Retina (tissue), 1 donor: ENCODE measurements around the gene NT5DC1.
"Not testable (repeated sequence)": the region's sequence is repeated elsewhere in the genome, so short reads cannot be mapped to it uniquely, and the experiment has no call there.

ENCODE experiments used
- DNase-seq: peaks from one replicate; pipeline ENCODE4 v3.0.0-alpha.2; 2016

NT5DC1 gene

DNA sequence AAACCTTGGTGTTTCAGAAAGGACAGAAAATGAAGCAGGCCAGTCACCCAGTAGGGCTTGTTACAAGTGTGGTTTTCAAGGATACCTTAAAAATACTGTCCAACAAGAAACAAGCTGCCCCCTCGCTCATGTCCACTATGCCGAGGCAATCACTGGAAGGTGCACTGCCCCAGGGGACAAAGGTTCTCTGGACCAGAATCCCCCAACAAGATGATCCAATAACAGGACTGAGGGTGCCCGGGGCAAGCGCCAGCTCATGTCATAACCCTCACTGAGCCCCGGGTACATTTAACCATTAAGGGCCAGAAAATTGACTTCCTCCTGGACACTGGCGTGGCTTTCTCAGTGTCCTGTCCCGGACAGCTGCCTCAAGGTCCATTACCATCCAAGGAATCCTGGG lies 6.6 kb upstream of the NT5DC1 start:
- DNase-seq, result no peak

DNA sequence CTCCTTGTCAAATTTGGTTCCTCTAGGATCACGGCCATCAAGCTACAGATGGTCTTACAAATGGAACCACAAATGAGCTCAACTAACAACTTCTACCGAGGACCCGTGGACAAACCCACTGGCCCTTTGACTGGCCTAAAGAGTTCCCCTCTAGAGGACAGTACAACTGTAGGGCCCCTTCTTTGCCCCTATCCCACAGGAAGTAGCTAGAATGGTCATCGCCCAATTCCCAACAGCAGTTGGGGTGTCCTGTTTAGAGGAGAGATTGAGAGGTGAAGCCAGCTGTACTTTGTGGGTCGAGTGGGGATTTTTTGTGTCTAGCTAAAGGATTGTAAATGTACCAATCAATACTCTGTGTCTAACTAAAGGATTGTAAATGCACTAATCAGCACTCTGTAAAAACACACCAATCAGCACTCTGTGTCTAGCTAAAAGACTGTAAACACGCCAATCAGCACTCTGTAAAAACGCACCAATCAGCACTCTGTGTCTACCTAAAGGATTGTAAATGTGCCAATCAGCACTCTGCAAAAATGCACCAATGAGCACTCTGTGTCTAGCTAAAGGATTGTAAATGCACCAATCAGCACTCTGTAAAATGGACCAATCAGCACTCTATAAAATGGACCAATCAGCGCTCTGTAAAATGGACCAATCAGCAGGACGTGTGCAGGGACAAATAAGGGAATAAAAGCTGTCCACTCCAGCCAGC lies 4.4 kb upstream of the NT5DC1 start:
- not testable (repeated sequence) for DNase-seq

DNA sequence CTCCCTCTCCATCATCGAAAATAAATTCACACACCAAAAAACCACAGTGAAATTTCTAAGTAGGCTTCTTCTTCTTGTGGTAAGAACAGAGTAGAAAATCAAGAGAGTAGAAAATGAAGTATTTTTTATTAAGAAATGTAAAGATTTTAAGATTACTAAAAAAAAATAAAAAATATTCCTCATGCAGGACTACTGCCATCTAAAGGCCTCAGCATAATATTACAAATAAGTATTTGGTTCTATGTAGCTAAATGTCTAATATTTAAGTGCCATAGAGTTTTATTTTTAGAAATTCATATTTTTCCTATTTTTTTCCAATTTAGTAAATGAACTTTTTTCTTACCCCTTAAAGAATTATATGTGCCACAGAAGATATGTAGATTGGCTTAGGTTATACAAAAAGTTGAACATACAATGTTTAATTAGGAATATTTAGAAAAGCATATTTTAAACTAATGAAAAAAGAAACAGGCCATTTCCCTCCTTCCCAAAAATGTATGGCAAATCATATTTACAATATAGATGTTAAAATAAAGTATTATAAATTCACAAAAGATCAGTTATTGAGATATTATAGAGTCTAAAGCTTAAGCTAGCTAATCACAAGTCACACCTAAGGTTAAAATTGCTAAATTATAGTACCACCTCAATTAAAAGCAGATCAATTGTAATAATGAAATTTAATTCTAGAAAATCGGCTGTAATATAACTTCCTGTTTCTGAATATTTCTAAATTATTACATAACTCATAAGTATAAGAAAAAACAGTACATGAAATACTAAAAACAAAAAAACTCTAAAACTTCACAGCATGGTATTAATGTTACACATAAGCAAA lies 3.5 kb upstream of the NT5DC1 start:
- DNase-seq, result no peak

- DNase-seq, result no peak
Observed at GRCh38 chr6:116099036-116099435, 1.6 kb upstream of the NT5DC1 start.

DNA sequence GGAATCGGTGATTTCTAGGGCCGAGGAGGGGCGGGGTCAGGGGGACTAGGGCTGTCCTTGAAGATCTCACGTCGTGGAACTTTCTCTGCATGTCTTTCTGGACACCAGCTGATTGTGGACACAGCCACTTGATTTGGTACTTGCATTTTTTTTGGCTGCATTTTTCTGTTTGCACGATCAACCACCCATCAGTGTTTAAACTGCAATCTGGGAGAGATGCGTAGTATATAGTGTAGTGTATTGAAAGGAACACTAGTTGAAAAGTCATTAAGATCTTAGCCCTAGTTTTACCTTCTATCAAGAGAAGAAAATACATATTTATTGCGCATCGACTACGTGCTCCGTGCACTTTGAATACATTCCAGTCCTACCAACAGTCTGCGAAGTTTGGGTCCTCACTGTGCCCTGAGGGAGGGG lies 657 bp downstream of the NT5DC1 start:
- no peak for DNase-seq

- DNase-seq, result no peak
Observed at GRCh38 chr6:116101790-116102189, 1.1 kb downstream of the NT5DC1 start.

- no peak for DNase-seq
Observed at GRCh38 chr6:116102873-116103272, 2.2 kb downstream of the NT5DC1 start.

- DNase-seq, result no peak
Observed at GRCh38 chr6:116104636-116105035, 4.0 kb downstream of the NT5DC1 start.

DNA sequence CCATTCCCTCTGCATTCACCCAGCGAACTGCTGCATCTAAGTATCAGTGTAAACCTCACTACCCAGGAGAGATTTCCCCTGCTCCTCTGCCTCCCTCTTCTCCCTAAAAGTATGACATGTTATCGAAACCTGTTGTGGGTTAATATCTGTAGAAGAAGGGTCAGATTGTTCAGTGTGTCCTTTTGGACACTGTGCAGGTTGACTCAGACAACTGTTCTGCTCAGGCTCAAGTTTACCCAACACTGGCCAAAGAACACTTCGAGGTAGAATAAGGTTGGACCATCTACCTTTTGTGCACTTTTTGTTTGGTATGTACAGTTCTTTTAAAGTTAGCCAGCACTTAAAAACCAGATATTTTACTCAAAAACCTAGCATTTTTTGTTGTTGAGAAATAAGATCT lies 4.6 kb downstream of the NT5DC1 start:
- DNase-seq, result no peak

- no peak for DNase-seq
Observed at GRCh38 chr6:116106146-116106545, 5.5 kb downstream of the NT5DC1 start.

DNA sequence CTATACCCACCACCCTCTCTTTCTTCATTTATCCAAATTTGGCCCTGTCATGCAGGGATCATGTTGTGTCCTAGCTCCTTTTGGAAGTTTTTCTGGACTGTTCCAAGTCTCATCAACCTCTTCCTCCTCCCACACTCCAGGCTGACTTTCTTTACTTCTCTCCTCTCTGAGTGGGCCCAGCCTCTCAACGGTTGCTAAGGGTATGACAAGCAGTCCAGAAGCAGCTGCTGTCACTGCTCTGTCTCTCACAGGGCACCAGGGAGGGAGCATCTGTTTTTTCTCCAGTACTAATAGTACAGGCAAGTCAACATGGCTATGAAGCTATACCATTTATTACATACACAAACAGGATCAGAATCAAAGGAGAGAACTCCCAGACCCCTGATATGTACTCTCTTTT lies 8.2 kb downstream of the NT5DC1 start:
- no peak for DNase-seq

DNA sequence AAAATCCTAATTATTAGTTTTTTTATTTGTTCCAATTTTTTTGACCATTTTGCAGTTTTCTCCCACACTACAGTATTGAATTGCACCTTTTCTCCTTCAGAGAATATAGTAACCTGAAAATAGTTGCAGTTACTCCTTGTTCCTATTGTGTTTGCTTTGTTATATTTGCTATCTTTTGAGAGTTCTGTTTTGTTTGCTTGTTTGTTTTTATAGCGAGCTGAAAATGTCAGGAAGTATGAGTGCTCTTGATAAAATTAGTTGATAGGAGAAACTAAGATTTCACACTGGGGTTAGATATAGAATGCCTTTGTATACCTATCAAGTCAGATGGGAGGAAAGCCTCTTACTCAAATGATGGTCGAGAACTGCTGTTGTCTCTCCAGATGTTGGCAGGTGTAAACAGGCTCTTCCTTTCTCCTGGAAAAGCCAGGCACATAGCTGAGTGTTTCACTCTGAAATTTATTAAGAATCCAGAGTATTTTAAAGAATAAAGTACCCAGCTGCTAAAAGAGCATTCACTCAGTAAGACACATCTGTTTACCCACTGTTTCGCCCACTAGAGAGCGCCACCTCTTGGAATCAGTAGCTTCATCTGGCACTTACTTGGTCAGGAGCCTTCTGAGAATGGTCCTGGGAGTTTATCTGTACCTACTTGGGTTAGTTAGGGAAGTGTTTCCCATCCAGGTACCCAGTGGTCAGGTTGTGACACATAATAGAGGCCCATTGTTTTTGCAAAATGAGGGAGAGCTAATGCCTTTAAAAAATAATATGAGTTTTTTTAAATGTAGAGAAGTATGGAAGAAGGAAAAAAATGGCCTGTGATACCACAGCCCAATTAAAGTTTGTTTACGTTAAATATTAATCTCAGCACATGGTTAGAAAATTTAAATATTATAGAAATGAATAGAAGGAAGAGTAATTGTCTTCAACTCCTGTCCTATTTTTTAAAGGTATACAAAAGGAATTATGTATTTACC lies 11.2 kb downstream of the NT5DC1 start:
- DNase-seq, result no peak

GRCh38 chr6:116113386-116113785 lies 12.7 kb downstream of the NT5DC1 start:
- no peak for DNase-seq

- DNase-seq, result no peak
Observed at GRCh38 chr6:116115781-116116180, 15.1 kb downstream of the NT5DC1 start.

DNA sequence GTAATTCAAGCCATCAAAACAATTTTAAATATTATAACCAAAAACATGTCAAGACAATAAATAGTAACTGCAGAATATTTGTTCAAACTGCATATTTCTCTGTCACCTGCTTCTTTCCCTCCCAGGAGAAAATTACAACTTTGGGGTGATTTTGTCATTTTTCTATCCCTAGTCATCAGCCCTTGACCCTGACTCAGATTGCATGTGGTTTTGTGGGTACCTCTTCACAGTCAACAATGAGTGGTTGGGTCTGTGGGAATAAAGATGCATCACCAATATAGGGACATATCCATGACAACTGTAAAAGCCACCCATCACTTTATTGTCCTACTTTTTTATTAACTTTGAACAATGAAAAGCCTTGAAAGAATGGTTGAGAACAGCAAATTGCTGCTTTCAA lies 18.0 kb downstream of the NT5DC1 start:
- no peak for DNase-seq

DNA sequence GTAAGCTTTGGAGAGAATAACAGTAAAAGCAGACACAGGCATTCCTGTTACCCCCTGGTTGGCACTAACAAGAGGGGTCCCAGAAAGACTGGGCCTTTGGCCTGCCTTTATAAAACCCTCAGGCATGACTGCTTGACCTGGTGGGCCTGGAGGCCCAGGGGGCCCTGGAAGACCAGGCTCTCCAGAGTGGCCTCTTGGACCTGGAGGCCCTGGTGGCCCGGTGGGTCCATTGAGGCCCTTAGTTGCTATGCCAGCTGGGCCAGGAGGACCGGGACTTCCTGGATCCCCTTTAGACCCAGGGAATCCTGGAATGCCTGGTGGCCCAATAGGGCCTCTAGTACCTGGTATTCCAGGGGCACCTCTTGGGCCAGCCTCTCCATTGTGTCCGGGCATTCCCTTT lies 19.8 kb downstream of the NT5DC1 start:
- no peak for DNase-seq

GRCh38 chr6:116126032-116126431 lies 25.4 kb downstream of the NT5DC1 start, which contains the start of gene COL10A1:
Gene COL10A1, minus strand, starts transcription at chr6:116126132. Its CDS starts 640 bp downstream, at chr6:116125492.
- DNase-seq, result no peak

DNA sequence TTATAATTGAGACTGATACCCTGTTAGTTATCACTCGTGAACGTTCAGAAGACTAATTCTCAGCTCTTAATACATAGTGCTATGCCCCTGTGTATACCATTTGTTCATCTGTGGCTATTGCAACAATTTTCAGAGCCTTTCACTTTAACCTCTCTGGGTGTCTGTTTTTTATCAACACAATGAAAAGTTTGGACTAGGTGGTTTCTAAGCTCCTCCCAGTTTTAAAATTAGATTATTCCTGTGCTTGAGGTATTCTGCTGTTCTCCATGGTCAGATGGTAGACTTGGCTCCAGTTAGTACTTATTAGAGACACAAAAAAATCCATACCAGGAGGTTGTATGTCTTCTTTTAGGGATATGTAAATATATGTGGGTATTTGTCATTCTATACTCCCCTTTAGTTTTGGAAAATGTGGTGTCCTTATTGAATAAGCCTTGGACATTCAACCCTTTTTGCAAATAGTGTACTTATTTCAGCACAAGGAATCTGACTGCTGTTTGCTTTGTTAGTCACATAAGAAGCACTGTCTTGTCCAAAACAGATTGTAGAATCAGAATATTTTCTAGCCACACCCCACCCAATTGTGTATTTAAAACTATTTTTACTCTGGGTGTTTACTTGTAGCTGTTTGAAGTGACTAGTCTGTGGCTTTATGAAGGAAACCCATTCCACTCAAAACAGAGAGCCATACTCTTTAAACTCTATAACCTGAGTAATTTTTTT lies 27.3 kb downstream of the NT5DC1 start:
- DNase-seq, result no peak

GRCh38 chr6:116133453-116133852 lies 32.8 kb downstream of the NT5DC1 start:
- no peak for DNase-seq

DNA sequence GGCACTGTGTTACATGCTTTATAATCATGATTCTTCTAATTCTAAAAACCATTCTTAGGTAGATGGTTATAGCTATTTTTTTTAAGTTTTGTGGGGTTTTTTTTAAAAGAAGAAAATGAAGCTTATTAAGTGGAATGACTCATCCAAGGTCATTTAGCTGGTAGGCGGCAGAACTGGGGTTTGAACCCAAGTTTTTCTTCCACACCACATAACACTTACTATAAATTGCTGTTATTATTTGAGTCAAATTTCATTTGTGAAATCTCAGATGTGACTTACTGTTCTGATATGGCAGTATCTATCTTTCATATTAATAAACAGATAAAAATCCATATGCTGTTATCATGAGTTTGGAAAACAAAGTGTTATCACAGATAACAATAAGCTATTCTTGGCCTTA lies 35.7 kb downstream of the NT5DC1 start:
- DNase-seq, result no peak

GRCh38 chr6:116136933-116137340 lies 36.3 kb downstream of the NT5DC1 start:
- no peak for DNase-seq

DNA sequence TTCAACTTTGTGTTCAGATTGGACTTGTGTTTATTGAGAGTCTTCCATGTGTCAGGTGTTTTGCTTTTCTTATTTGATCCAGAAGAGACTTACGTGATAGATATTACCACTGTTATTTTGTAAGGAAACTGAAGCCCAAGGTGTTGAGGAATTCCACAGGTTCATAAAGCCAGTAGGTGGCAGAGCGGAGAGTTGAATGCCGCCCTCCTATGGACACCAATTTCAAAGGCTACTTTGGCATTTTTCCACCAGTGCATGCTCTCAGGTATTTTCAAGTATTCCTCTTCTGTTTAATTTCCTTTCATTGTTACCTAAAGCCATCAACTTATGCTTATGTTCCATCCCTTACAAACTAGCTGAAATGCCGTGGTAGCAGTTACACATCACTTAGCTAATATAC lies 39.3 kb downstream of the NT5DC1 start:
- DNase-seq, result no peak
